ENCODE measurements around the gene ATRIP.

DNA sequence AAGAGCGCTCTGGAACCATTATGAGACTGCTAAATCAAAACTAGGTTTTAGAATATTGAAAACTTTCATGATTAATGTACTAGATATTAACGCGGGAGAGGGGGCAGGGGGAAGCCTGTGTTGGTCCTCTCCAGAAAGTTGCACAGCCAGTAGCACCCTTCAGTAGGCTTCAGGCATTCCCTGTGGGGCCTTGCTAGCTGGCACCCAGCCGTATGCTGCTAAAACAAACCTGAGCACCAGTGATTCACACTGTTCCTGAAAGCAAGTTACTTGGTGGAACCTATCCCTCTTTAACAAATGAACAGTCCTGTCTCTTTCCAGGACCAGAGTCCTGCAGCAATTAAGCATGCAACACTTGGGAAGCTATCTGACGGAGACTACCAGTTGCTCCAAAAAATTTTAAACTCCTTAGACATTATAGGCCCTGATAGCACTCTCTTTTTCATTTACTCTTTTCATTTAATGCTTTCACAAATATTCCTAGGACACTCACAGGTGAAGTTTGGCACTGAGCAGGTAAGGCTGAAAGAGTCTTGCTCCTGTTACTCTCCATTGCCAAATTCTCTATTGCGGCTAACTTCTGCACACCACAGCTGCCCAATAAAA lies 1.2 kb upstream of the ATRIP start:
- no peak for TF ChIP-seq GATA3 (IDR thresholded peaks at IDR 0.05; ENCODE audit: low read depth, low read length)
- TF ChIP-seq GATA2 (IDR thresholded peaks at IDR 0.05; ENCODE audit: low read depth, low read length), result no peak
